Esophagus muscularis mucosa (tissue), 4 donors: ENCODE measurements around the gene GNG13.

ENCODE experiments used
- CTCF ChIP-seq, 3 experiments: fragments of 200-600 bp in 2 of 3; fragments of 450-650 bp in 1 of 3; sonication (generic) in 2 of 3; IDR thresholded peaks; one replicate each; pipeline ENCODE4 v1.5.1; 2017 to 2019; ENCODE audit warnings: antibody characterized with exemption in 3 of 3, mild to moderate bottlenecking in 2 of 3, moderate library complexity in 1 of 3
- EP300 ChIP-seq: sonication (generic); formaldehyde crosslinking; IDR thresholded peaks from one replicate; pipeline ENCODE4 v1.6.1; 2017; ENCODE audit warnings: antibody characterized with exemption
- POLR2AphosphoS5 ChIP-seq, 2 donors: sonication (generic); formaldehyde crosslinking; IDR thresholded peaks; one replicate each; pipeline ENCODE4 v1.6.1; 2017; ENCODE audit warnings: antibody characterized with exemption in 2 of 2

- no peak for TF ChIP-seq CTCF (IDR thresholded peaks at IDR 0.05)
- TF ChIP-seq EP300: no peak
- no peak for TF ChIP-seq POLR2AphosphoS5 (IDR thresholded peaks at IDR 0.05)
Observed at GRCh38 chr16:794091-794822, 6.3 kb downstream of the GNG13 start.
